H1 (cell line): ENCODE results near the gene FHOD1. TPM values are rescaled to one million over a fixed set of nuclear protein-coding genes. Genes with fewer than 3 reads are reported as not detected.

Experiments
- BACH1 ChIP-seq: IDR thresholded peaks from 2 replicates; pipeline ENCODE4 v1.6.1; 2012; ENCODE audit warnings: low read length, improper control_type of control experiment
- CHD1 ChIP-seq: IDR thresholded peaks from 2 replicates; pipeline ENCODE4 v1.6.1; 2012; ENCODE audit warnings: low read depth, low read length, improper control_type of control experiment
- EZH2 ChIP-seq: fragments of 200-600 bp; sonication (generic); IDR thresholded peaks from 2 replicates; pipeline ENCODE4 v1.7.1; 2012; ENCODE audit warnings: low read depth, mild to moderate bottlenecking, moderate library complexity, low read length, inconsistent platforms; ENCODE audit not compliant: severe bottlenecking
- HDAC2 ChIP-seq, 2 experiments: fragments of 300-600 bp in 1 of 2; sonication (generic) in 1 of 2; IDR thresholded peaks; 2 replicates each; pipeline ENCODE4 v1.6.1; 2011 to 2012; ENCODE audit warnings: low read depth in 2 of 2, low read length in 2 of 2, mild to moderate bottlenecking in 2 of 2, moderate library complexity in 2 of 2, borderline replicate concordance in 1 of 2, inconsistent platforms in 1 of 2
- KDM1A ChIP-seq: fragments of 200-600, 300-600 bp; sonication (generic); IDR thresholded peaks from 2 replicates; pipeline ENCODE4 v1.7.1; 2016; ENCODE audit warnings: mild to moderate bottlenecking, low read length, borderline replicate concordance
- polyA plus RNA-seq, 7 experiments: library from polyadenylated mRNA; depleted of rRNA in 3 of 7; stranded (reverse) in 5 of 7; unstranded in 2 of 7; fragments of >200 nt in 5 of 7; fragments of 200-250 nt in 2 of 7; gene quantifications; 1 replicate in 5 of 7; 2 replicates in 1 of 7; 4 replicates in 1 of 7; pipeline versions ENCODE4 v1.2.1 to v1.2.3, GENCODE V29; 2011 to 2013; ENCODE audit warnings: missing spikeins in 2 of 7, mixed read lengths in 2 of 7
- total RNA-seq: library from RNA; stranded (reverse); fragmentation: NEBNext Ultra II Directional; extraction: Animal tissue kit (Norgen Biotek cat#: 25700); gene quantifications from 2 replicates; pipeline ENCODE4 v1.2.1, GENCODE V29; 2021
- TF ChIP-seq, protein P1 (sequence below): IDR thresholded peaks from 2 replicates; pipeline ENCODE4 v1.6.1; 2012; ENCODE audit warnings: inconsistent platforms
- TF ChIP-seq, protein P2 (sequence below): IDR thresholded peaks from 2 replicates; pipeline ENCODE4 v1.6.1; 2012; ENCODE audit warnings: low read length, inconsistent platforms

The FHOD1 gene
- total and polyA plus RNA-seq, 2 of the 8 experiments (the other 6 are each of a cell fraction or from before 2014, with no cell fraction given), result 31.3 to 60.7 TPM

DNA sequence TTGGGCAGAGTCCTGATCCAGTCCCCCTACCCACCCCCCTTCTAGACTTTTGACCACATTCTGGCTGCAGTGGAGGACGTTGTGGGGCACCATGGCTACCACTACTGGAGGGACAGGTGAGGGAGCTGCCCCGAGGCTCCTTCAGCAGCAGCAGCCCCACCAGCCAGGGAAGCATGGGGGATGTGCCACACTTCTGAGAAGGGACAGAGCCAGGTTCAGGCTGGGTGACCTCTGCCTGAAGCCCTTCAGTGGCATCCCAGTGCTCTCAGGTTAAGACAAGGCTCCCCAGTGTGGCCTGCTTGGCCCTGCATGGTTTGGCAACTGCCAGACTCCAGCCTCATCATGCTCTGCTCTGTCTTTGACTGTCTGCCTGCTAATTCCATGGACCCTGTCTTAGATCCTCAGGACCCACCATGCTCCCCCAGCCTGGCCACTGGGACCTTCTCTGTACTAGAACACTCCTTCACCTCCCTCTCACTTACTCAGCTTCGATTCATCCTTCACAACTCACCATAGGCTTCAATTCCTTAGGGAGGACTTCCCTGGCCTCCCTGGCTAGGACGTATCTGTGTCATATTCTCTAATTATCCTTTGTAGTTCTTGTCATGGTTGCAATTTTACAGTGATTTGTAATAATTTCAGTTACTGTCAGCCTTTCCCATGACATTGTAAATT is 10.3 kb upstream of the FHOD1 start (continued):
- no peak for TF ChIP-seq KDM1A
- TF ChIP-seq, protein P1, sequence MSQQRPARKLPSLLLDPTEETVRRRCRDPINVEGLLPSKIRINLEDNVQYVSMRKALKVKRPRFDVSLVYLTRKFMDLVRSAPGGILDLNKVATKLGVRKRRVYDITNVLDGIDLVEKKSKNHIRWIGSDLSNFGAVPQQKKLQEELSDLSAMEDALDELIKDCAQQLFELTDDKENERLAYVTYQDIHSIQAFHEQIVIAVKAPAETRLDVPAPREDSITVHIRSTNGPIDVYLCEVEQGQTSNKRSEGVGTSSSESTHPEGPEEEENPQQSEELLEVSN, result no peak
- TF ChIP-seq HDAC2 (IDR thresholded peaks at IDR 0.05; ENCODE audit: borderline replicate concordance in 1 of 2, low read depth in 2 of 2, low read length in 2 of 2), result no peak
- TF ChIP-seq, protein P2, sequence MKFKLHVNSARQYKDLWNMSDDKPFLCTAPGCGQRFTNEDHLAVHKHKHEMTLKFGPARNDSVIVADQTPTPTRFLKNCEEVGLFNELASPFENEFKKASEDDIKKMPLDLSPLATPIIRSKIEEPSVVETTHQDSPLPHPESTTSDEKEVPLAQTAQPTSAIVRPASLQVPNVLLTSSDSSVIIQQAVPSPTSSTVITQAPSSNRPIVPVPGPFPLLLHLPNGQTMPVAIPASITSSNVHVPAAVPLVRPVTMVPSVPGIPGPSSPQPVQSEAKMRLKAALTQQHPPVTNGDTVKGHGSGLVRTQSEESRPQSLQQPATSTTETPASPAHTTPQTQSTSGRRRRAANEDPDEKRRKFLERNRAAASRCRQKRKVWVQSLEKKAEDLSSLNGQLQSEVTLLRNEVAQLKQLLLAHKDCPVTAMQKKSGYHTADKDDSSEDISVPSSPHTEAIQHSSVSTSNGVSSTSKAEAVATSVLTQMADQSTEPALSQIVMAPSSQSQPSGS, result no peak
- TF ChIP-seq BACH1, result no peak
- TF ChIP-seq CHD1, result no peak
- TF ChIP-seq EZH2, result no peak
